Measurements from ENCODE around the gene DUSP12.
A peak's percentile ranks its signal among the peaks of the same experiment; 100 is the strongest.

The DUSP12 gene

GRCh38 chr1:161771973-161772372 is 22.4 kb downstream of the DUSP12 start:
- DNase-seq, result no peak

GRCh38 chr1:161772397-161772796 is 22.8 kb downstream of the DUSP12 start:
- DNase-seq, result no peak

GRCh38 chr1:161773791-161774190 is 24.2 kb downstream of the DUSP12 start:
- no peak for DNase-seq

GRCh38 chr1:161777261-161777660 is 27.7 kb downstream of the DUSP12 start:
- no peak for DNase-seq

- no peak for DNase-seq
Observed at GRCh38 chr1:161778522-161778921, 28.9 kb downstream of the DUSP12 start.

- no peak for DNase-seq
Observed at GRCh38 chr1:161779393-161779792, 29.8 kb downstream of the DUSP12 start.

- no peak for DNase-seq
Observed at GRCh38 chr1:161781995-161782394, 32.4 kb downstream of the DUSP12 start.

- no peak for DNase-seq
Observed at GRCh38 chr1:161782886-161783285, 33.3 kb downstream of the DUSP12 start.

GRCh38 chr1:161784968-161785367 is 35.4 kb downstream of the DUSP12 start:
- no peak for DNase-seq

GRCh38 chr1:161787355-161787754 is 37.8 kb downstream of the DUSP12 start:
- DNase-seq, result no peak

- no peak for DNase-seq
Observed at GRCh38 chr1:161790587-161791317, 41.2 kb downstream of the DUSP12 start.

GRCh38 chr1:161791904-161792655 is 42.5 kb downstream of the DUSP12 start:
- no peak for DNase-seq

- peak; percentile 89 for DNase-seq
Observed at GRCh38 chr1:161792740-161793139, 43.2 kb downstream of the DUSP12 start.

- DNase-seq, result no peak
Observed at GRCh38 chr1:161799792-161800191, 50.2 kb downstream of the DUSP12 start.

GRCh38 chr1:161801955-161802354 is 52.4 kb downstream of the DUSP12 start:
- no peak for DNase-seq

GRCh38 chr1:161803181-161803580 is 53.6 kb downstream of the DUSP12 start:
- no peak for DNase-seq

GRCh38 chr1:161805399-161806197 is 56.0 kb downstream of the DUSP12 start:
- no peak for DNase-seq

Measured in DMS53 (cell line).